Mesendoderm (in vitro differentiated cells): ENCODE measurements around the gene EMP2.

Experiments
- DNase-seq: peaks from one replicate; pipeline ENCODE4 v3.0.0; 2013
- H2AK5ac ChIP-seq: 2 replicates; pipeline ENCODE4 v1.6.1; 2013; ENCODE audit warnings: low read length, inconsistent platforms
- H2BK120ac ChIP-seq: 2 replicates; pipeline ENCODE4 v1.6.1; 2013; ENCODE audit warnings: low read depth, mild to moderate bottlenecking, low read length, moderate library complexity, mixed read lengths
- H2BK15ac ChIP-seq: replicated peaks from 2 replicates; pipeline ENCODE4 v1.6.1; 2013; ENCODE audit warnings: low read depth, mild to moderate bottlenecking, moderate library complexity
- H2BK5ac ChIP-seq: 2 replicates; pipeline ENCODE4 v1.6.1; 2013; ENCODE audit warnings: low read length, inconsistent platforms
- H3K18ac ChIP-seq: 2 replicates; pipeline ENCODE4 v1.6.1; 2013; ENCODE audit warnings: mild to moderate bottlenecking, low read length, mixed read lengths
- H3K23ac ChIP-seq: one replicate; pipeline ENCODE4 v1.6.1; 2013; ENCODE audit warnings: low read length
- H3K27ac ChIP-seq: 2 replicates; pipeline ENCODE4 v1.5.1; 2013; ENCODE audit warnings: low read depth, mild to moderate bottlenecking, inconsistent platforms, low read length, moderate library complexity
- H3K27me3 ChIP-seq: 2 replicates; pipeline ENCODE4 v1.6.1; 2013; ENCODE audit warnings: low read length, control low read depth, mild to moderate bottlenecking, inconsistent platforms; ENCODE audit not compliant: insufficient read depth, poor library complexity
- H3K36me3 ChIP-seq: 2 replicates; pipeline ENCODE4 v1.6.1; 2013; ENCODE audit warnings: low read length, inconsistent platforms; ENCODE audit not compliant: control insufficient read depth, insufficient read depth
- H3K4ac ChIP-seq: one replicate; pipeline ENCODE4 v1.6.1; 2013; ENCODE audit warnings: low read depth, mild to moderate bottlenecking, low read length, moderate library complexity
- H3K4me1 ChIP-seq: 2 replicates; pipeline ENCODE4 v1.6.1; 2013; ENCODE audit warnings: low read depth, low read length, inconsistent platforms; ENCODE audit not compliant: control insufficient read depth
- H3K4me2 ChIP-seq: 2 replicates; pipeline ENCODE4 v1.6.1; 2013; ENCODE audit warnings: low read length
- H3K4me3 ChIP-seq: 2 replicates; pipeline ENCODE4 v1.5.1; 2013; ENCODE audit warnings: mild to moderate bottlenecking, low read length
- H3K56ac ChIP-seq: one replicate; pipeline ENCODE4 v1.6.1; 2013; ENCODE audit warnings: low read length
- H3K79me1 ChIP-seq: 2 replicates; pipeline ENCODE4 v1.6.1; 2013; ENCODE audit warnings: low read length, inconsistent platforms
- H3K79me2 ChIP-seq: 2 replicates; pipeline ENCODE4 v1.6.1; 2013; ENCODE audit warnings: mild to moderate bottlenecking, low read length; ENCODE audit not compliant: control insufficient read depth, insufficient read depth
- H3K9ac ChIP-seq: 2 replicates; pipeline ENCODE4 v1.6.1; 2013; ENCODE audit warnings: low read length, inconsistent platforms
- H4K5ac ChIP-seq: one replicate; pipeline ENCODE4 v1.6.1; 2013; ENCODE audit warnings: low read length
- H4K8ac ChIP-seq: one replicate; pipeline ENCODE4 v1.6.1; 2013; ENCODE audit warnings: low read depth, mild to moderate bottlenecking, control low read depth, low read length, moderate library complexity
- WGBS: extraction: QIAGEN DNeasy Blood & Tissue Kit; methylation state at CpG from one replicate; pipeline ENCODE4 v1.1.7; 2013; ENCODE audit warnings: low lambda C conversion rate, missing lambda C conversion rate; ENCODE audit not compliant: insufficient coverage; ENCODE audit errors: extremely low coverage; 5-methylcytosine and 5-hydroxymethylcytosine counted together

Gene EMP2

GRCh38 chr16:10497132-10498101 is 83.0 kb downstream of the EMP2 start:
- WGBS = no CpG with 5 or more reads among the region's 13 CpGs
- no peak overlapping the region for H2BK5ac ChIP-seq
- no peak overlapping the region for H3K18ac ChIP-seq
- no peak overlapping the region for H2BK120ac ChIP-seq
- no peak overlapping the region for H2BK15ac ChIP-seq
- no peak overlapping the region for H3K4me2 ChIP-seq
- no peak overlapping the region for H3K56ac ChIP-seq
- no peak overlapping the region for H3K9ac ChIP-seq
- no peak overlapping the region for H4K8ac ChIP-seq
- H3K79me2 ChIP-seq = no peaks in the 10 kb centered on the region
- no peaks in the 10 kb centered on the region for H3K4me1 ChIP-seq
- H4K5ac ChIP-seq = no peak overlapping the region
- H3K4me3 ChIP-seq = no peak overlapping the region
- H3K27me3 ChIP-seq = no peaks in the 10 kb centered on the region
- H3K23ac ChIP-seq = no peak overlapping the region
- H3K27ac ChIP-seq = no peak overlapping the region
- no peak overlapping the region for H2AK5ac ChIP-seq
- no peaks in the 10 kb centered on the region for H3K79me1 ChIP-seq
- no peak overlapping the region for H3K4ac ChIP-seq
- H3K36me3 ChIP-seq = no peaks in the 10 kb centered on the region
- DNase-seq = no peak

GRCh38 chr16:10495031-10495345 is 85.4 kb downstream of the EMP2 start:
- H2BK5ac ChIP-seq = no peak overlapping the region
- H3K18ac ChIP-seq = no peak overlapping the region
- no peak overlapping the region for H3K56ac ChIP-seq
- no peaks in the 10 kb centered on the region for H3K4me1 ChIP-seq
- H3K9ac ChIP-seq = no peak overlapping the region
- H3K4me3 ChIP-seq = no peak overlapping the region
- no peaks in the 10 kb centered on the region for H3K79me1 ChIP-seq
- H2BK120ac ChIP-seq = no peak overlapping the region
- H4K5ac ChIP-seq = no peak overlapping the region
- H2BK15ac ChIP-seq = no peak overlapping the region
- H3K4ac ChIP-seq = no peak overlapping the region
- H3K4me2 ChIP-seq = no peak overlapping the region
- no peaks in the 10 kb centered on the region for H3K27me3 ChIP-seq
- H3K36me3 ChIP-seq = no peaks in the 10 kb centered on the region
- H2AK5ac ChIP-seq = no peak overlapping the region
- H3K23ac ChIP-seq = no peak overlapping the region
- WGBS = no CpG with 5 or more reads among the region's 6 CpGs
- H3K27ac ChIP-seq = no peak overlapping the region
- H4K8ac ChIP-seq = no peak overlapping the region
- H3K79me2 ChIP-seq = no peaks in the 10 kb centered on the region
- DNase-seq = no peak

GRCh38 chr16:10494343-10495030 is 85.9 kb downstream of the EMP2 start:
- H3K36me3 ChIP-seq = no peaks in the 10 kb centered on the region
- H3K27ac ChIP-seq = no peak overlapping the region
- no peak overlapping the region for H2AK5ac ChIP-seq
- H3K4me3 ChIP-seq = no peak overlapping the region
- H3K4me2 ChIP-seq = no peak overlapping the region
- no peaks in the 10 kb centered on the region for H3K27me3 ChIP-seq
- H4K5ac ChIP-seq = no peak overlapping the region
- H3K79me2 ChIP-seq = no peaks in the 10 kb centered on the region
- no peak overlapping the region for H3K23ac ChIP-seq
- no peak overlapping the region for H3K9ac ChIP-seq
- H3K4ac ChIP-seq = no peak overlapping the region
- no peak overlapping the region for H2BK5ac ChIP-seq
- H2BK15ac ChIP-seq = no peak overlapping the region
- H3K56ac ChIP-seq = no peak overlapping the region
- H3K4me1 ChIP-seq = no peaks in the 10 kb centered on the region
- no peak overlapping the region for H3K18ac ChIP-seq
- no peak for DNase-seq
- WGBS = no CpG with 5 or more reads among the region's 5 CpGs
- H2BK120ac ChIP-seq = no peak overlapping the region
- H4K8ac ChIP-seq = no peak overlapping the region
- H3K79me1 ChIP-seq = no peaks in the 10 kb centered on the region

GRCh38 chr16:10493276-10493675 is 87.1 kb downstream of the EMP2 start:
- no peak overlapping the region for H3K23ac ChIP-seq
- no peaks in the 10 kb centered on the region for H3K27me3 ChIP-seq
- H4K8ac ChIP-seq = no peak overlapping the region
- no peak for DNase-seq
- H4K5ac ChIP-seq = no peak overlapping the region
- no peaks in the 10 kb centered on the region for H3K79me1 ChIP-seq
- H3K4ac ChIP-seq = no peak overlapping the region
- no peak overlapping the region for H3K4me3 ChIP-seq
- H3K56ac ChIP-seq = no peak overlapping the region
- H3K4me1 ChIP-seq = no peaks in the 10 kb centered on the region
- H3K36me3 ChIP-seq = no peaks in the 10 kb centered on the region
- H2BK15ac ChIP-seq = no peak overlapping the region
- H3K9ac ChIP-seq = no peak overlapping the region
- WGBS = no CpG with 5 or more reads among the region's 8 CpGs
- H3K4me2 ChIP-seq = no peak overlapping the region
- no peak overlapping the region for H2AK5ac ChIP-seq
- no peak overlapping the region for H3K27ac ChIP-seq
- no peak overlapping the region for H2BK5ac ChIP-seq
- H3K79me2 ChIP-seq = no peaks in the 10 kb centered on the region
- H2BK120ac ChIP-seq = no peak overlapping the region
- no peak overlapping the region for H3K18ac ChIP-seq

GRCh38 chr16:10490141-10490540 is 90.3 kb downstream of the EMP2 start:
- no peaks in the 10 kb centered on the region for H3K4me1 ChIP-seq
- H3K79me2 ChIP-seq = no peaks in the 10 kb centered on the region
- H2BK5ac ChIP-seq = no peak overlapping the region
- no peak overlapping the region for H2BK120ac ChIP-seq
- no peak overlapping the region for H3K4me3 ChIP-seq
- H3K23ac ChIP-seq = no peak overlapping the region
- no peak for DNase-seq
- H2AK5ac ChIP-seq = no peak overlapping the region
- H3K27ac ChIP-seq = no peak overlapping the region
- H2BK15ac ChIP-seq = no peak overlapping the region
- no peak overlapping the region for H3K18ac ChIP-seq
- H3K56ac ChIP-seq = no peak overlapping the region
- H3K4me2 ChIP-seq = no peak overlapping the region
- no peaks in the 10 kb centered on the region for H3K36me3 ChIP-seq
- no peaks in the 10 kb centered on the region for H3K79me1 ChIP-seq
- no peak overlapping the region for H3K9ac ChIP-seq
- no peak overlapping the region for H4K5ac ChIP-seq
- H3K27me3 ChIP-seq = no peaks in the 10 kb centered on the region
- WGBS = no CpG with 5 or more reads among the region's 1 CpG
- no peak overlapping the region for H3K4ac ChIP-seq
- H4K8ac ChIP-seq = no peak overlapping the region
